HG03060 (cell line): Measurements from ENCODE around the gene ANKRD31.
"Not testable (repeated sequence)": the region's sequence is repeated elsewhere in the genome, so short reads cannot be mapped to it uniquely, and the experiment has no call there.

Experiments
- ATAC-seq: cut with Tn5 transposase; IDR thresholded peaks from one replicate; pipeline ENCODE4 v1.9.1; 2021; ENCODE audit warnings: low read depth, moderate number of reproducible peaks; ENCODE audit not compliant: unreplicated experiment

ANKRD31 gene

GRCh38 chr5:75226916-75227315, 9.8 kb downstream of the ANKRD31 start:
- ATAC-seq: no peak

DNA sequence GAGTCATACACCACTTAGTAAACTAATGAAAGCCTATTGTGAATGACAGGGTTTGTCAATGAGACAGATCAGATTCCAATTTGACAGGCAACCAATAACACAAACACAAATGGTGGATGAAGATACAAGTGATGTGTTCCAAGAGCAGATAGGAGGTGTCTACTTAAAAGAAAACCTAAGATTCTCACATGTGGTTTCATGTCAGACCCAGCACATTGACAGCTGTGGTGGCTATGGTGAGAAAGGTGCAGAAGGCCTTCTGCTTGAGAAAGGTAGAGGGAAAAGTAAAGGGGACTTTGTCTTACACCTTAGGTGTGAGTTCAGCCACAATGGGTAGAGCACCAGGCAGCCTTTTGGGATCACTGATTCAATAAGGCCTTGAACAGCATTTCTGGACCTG, 11.2 kb downstream of the ANKRD31 start:
- no peak for ATAC-seq

GRCh38 chr5:75220787-75221186, 15.9 kb downstream of the ANKRD31 start:
- not testable (repeated sequence) for ATAC-seq

DNA sequence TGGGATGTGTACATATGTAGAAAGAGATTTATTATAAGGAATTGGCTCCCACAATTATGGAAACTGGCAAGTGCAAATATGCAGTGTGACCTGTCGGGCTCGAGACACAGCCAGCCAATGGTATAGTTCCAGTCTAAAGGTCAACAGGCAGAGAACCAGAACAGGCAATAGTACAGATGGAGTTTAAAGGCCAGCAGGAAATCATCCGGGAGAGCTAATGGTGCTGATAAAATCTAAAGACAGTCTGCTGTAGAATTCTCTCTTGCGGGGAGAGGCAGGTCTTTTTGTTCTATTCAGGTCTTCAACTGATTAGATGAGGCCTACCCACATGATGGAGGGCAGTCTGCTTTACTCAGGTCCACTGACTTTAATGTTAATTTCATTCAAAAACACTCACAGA, 21.8 kb downstream of the ANKRD31 start:
- no peak for ATAC-seq

GRCh38 chr5:75214409-75214808, 22.3 kb downstream of the ANKRD31 start:
- no peak for ATAC-seq

- no peak for ATAC-seq
Observed at GRCh38 chr5:75203604-75204003, 33.1 kb downstream of the ANKRD31 start.

DNA sequence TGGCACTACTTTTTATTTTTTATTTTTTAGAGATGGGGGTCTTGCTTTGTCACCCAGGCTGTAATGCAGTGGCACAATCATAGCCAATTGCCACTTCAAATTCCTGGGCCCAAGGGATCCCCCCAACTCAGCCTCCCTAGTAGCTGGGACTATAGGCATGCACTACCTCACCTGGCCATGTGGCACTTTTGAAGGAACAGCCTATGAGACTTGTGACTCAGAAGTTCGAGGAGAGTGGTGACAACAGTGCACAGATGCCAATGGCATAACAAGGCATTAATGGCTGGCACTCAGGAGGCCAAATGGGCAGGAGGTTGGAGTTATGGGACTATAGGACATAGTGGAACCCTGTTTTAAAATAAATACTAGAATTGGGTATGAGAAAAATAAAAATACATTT, 33.7 kb downstream of the ANKRD31 start:
- ATAC-seq: no peak

GRCh38 chr5:75200776-75201175, 35.9 kb downstream of the ANKRD31 start:
- no peak for ATAC-seq

GRCh38 chr5:75199946-75200345, 36.7 kb downstream of the ANKRD31 start:
- ATAC-seq: no peak

DNA sequence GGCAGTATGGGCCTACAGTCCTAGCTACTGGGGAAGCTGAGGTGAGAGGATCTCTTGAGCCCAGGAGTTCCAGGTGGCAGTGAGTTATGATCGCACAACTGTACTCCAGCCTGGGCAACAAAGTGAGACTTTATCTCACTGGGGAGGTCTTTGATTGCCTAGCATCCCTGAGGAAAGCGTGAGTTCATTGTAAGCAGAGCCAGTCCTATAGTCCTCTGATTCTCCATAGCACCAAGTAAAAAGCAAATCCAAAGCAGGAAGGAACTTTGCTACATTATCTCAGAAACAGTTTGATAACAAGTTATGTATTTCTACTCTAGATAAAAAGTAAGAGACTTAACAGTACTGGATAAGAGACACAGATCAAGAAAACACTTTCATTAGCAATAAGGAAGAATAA, 37.6 kb downstream of the ANKRD31 start:
- no peak for ATAC-seq

- no peak for ATAC-seq
Observed at GRCh38 chr5:75197745-75198144, 38.9 kb downstream of the ANKRD31 start.

DNA sequence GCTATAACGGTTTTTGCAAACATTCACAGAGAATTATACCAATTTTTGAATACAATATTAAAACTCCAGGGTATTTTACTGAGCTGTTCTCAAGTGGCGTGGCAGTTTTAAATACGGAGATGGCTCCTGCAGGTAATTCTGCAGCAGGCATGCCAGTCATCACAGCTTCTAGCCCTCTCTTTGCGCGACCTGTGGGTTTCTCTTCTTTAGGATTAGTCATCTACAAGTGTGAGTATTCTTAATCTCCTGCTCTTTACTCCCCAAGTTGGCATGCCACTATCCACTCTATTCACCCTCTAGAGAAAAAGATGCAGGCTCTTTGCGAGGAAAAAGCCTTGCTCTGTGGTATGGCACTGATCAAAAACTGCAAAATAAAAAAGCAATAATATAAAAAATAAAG, 43.9 kb downstream of the ANKRD31 start:
- no peak for ATAC-seq

GRCh38 chr5:75192264-75192663, 44.4 kb downstream of the ANKRD31 start:
- ATAC-seq: no peak

DNA sequence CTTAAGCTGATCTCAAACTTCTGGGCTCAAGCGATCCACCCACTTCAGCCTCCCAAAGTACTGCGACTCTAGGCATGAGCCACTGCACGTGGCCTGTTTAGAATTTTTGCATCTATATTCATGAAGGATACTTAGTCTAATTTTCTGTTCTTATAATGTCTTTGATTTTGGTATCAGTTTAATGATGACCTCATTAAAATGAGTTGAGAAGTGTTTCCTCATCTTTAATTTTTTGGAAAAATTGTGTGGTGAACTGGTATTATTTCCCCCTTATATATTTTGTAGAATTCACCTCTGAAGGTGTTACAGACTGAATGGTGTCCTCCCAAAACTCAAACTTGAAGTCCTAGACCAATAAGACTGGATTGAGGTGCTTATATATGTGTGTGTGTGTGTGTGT, 46.5 kb downstream of the ANKRD31 start:
- ATAC-seq: no peak

DNA sequence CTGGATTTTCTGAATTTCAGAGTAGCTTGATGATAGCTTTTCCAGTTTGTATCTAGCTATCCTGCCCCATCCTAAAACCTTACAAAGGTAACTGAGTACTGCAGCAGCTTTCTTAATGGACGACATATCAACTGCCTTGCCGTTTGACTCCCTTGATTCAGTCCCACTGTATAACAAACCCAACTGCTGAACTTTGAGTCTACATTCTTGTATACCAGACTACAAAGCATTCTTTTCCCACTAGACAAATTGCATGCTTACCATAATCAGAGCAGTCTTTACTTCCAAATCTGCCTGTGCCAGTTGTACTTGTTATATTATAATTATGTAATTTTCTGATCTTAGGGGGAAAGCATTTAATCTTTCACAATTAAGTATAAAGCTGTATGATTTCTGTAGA, 47.3 kb downstream of the ANKRD31 start:
- no peak for ATAC-seq

- ATAC-seq: no peak
Observed at GRCh38 chr5:75185763-75186162, 50.9 kb downstream of the ANKRD31 start.

- not testable (repeated sequence) for ATAC-seq
Observed at GRCh38 chr5:75176009-75176408, 60.7 kb downstream of the ANKRD31 start.

GRCh38 chr5:75174872-75175271, 61.8 kb downstream of the ANKRD31 start:
- ATAC-seq: not testable (repeated sequence)

- ATAC-seq: no peak
Observed at GRCh38 chr5:75169516-75169915, 67.2 kb downstream of the ANKRD31 start.

- ATAC-seq: no peak
Observed at GRCh38 chr5:75168026-75168735, 68.5 kb downstream of the ANKRD31 start.

DNA sequence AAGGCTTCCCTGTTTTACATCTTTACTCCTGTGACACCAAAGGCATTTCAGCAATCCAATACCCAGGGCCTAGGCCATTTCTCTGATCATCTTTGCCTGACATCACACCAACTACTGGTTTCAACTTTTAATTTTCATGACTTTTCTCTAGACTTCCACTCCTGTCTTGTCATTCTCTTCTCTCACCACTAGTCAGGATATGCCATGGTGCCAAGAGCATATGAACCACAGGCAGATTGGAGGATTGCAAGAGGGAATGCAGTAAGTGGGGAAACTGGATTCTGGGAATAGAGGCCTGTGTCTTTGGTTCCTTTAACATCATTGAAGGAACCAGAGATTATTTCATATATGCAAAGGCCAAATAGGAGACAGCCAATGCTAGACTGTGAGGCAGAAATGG, 69.3 kb downstream of the ANKRD31 start:
- ATAC-seq: no peak

GRCh38 chr5:75161508-75161907, 75.2 kb downstream of the ANKRD31 start:
- ATAC-seq: not testable (repeated sequence)

DNA sequence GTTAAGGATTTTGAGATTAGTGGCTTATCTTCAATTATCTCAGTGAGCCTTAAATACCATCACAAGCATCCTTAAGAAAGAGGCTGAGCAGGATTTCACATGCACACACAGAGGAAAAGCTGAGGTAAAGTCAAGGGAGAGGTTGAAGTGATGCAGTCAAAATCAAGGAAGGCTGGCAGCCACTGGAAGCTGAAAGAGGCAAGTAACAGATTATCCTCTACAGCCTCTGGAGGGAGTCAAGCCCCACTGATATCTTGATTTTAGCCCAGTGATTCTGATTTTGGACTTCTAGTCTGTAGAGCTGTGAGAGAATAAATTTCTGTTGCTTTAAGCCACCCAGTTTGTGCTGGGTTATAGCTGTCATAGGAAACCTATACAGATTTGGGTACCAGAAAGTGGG, 80.1 kb downstream of the ANKRD31 start:
- no peak for ATAC-seq
